ENCODE results near the gene UBE2L3. TPM values are rescaled to one million over a fixed set of nuclear protein-coding genes. Genes with fewer than 3 reads are reported as not detected.
A peak's percentile ranks its signal among the peaks of the same experiment; 100 is the strongest.

The UBE2L3 gene
- total and polyA plus RNA-seq, 2 of the 13 experiments (the other 11 are each of a cell fraction or from before 2014, with no cell fraction given), result 30.2 to 58.1 TPM

DNA sequence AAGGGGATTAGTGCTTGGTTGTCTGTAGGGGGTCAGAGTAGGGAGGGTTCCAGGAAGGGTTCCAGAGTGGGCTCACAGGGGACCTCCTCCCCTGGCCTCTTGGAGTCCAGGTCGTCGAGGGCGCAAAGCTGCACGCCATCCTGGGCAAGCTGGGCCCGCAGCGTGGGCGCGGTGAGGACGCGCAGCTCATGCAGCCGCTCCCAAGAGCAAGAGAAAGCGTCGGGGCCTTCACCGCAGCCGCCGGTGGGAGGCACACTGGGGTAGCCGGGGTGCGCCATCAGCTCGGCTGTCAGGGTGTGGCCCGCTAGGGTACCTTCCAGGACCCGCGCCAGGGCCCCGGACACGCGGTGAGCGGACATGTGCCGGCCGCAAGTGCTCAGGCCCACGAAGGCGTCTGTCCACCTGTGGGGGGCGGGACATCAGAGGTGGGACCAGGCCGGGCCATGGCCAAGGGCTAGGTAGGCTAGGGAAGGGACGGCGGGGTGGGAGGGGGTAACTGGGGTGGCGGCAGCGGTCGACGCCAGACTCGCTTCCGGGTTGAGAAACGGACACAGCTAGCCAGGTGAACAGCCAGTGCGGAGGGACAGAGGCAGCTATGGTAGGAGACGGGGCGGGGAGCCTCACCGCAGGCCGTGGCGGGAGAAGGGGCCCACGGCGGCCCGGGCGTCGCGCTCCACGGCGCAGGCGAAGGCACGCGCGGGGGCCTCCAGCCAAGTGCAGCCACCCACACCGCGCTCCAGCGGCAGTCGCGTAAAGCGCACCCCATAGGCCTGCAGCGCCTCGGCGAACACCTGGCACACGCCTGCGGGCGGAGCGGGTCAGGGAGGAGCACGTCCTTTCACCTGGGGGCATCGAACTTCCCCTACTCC, 61.1 kb downstream of the UBE2L3 start (continued):
- peak; percentile 19; the same call in 1 of the 2 replicates for TF ChIP-seq RBFOX2 (IDR thresholded peaks at IDR 0.05; ENCODE audit: low read depth, low read length)
- 0 out of 2 replicates have a peak, but pooled peaks have one; percentile 31 for TF ChIP-seq ESRRA (CRISPR knock-in tag; IDR thresholded peaks at IDR 0.05; ENCODE audit: low read depth)
- TF ChIP-seq, protein P1, sequence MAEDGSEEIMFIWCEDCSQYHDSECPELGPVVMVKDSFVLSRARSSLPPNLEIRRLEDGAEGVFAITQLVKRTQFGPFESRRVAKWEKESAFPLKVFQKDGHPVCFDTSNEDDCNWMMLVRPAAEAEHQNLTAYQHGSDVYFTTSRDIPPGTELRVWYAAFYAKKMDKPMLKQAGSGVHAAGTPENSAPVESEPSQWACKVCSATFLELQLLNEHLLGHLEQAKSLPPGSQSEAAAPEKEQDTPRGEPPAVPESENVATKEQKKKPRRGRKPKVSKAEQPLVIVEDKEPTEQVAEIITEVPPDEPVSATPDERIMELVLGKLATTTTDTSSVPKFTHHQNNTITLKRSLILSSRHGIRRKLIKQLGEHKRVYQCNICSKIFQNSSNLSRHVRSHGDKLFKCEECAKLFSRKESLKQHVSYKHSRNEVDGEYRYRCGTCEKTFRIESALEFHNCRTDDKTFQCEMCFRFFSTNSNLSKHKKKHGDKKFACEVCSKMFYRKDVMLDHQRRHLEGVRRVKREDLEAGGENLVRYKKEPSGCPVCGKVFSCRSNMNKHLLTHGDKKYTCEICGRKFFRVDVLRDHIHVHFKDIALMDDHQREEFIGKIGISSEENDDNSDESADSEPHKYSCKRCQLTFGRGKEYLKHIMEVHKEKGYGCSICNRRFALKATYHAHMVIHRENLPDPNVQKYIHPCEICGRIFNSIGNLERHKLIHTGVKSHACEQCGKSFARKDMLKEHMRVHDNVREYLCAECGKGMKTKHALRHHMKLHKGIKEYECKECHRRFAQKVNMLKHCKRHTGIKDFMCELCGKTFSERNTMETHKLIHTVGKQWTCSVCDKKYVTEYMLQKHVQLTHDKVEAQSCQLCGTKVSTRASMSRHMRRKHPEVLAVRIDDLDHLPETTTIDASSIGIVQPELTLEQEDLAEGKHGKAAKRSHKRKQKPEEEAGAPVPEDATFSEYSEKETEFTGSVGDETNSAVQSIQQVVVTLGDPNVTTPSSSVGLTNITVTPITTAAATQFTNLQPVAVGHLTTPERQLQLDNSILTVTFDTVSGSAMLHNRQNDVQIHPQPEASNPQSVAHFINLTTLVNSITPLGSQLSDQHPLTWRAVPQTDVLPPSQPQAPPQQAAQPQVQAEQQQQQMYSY (CRISPR knock-in tag; IDR thresholded peaks at IDR 0.05), result no peak
- TF ChIP-seq ZNF253 (CRISPR knock-in tag; IDR thresholded peaks at IDR 0.05; ENCODE audit: borderline replicate concordance), result 0 out of 2 replicates have a peak, but pooled peaks have one; percentile 92
- TF ChIP-seq ZNF468 (CRISPR knock-in tag; IDR thresholded peaks at IDR 0.05), result peak; percentile 95
